ENCODE measurements around the gene CPNE5. TPM values are rescaled to one million over a fixed set of nuclear protein-coding genes. Genes with fewer than 3 reads are reported as not detected.

CPNE5 gene
- total RNA-seq, 1 donor from 2014 or later: not detected

GRCh38 chr6:36809156-36809555 is 30.1 kb downstream of the CPNE5 start:
- H3K27ac Mint-ChIP-seq (ENCODE audit: unreplicated experiment): no peak overlapping the region
- DNase-seq (ENCODE audit: extremely low spot score, unreplicated experiment): no peak
- no peaks in the 10 kb centered on the region for H3K36me3 Mint-ChIP-seq (ENCODE audit: unreplicated experiment)
- no peaks in the 10 kb centered on the region for H3K4me1 Mint-ChIP-seq (ENCODE audit: unreplicated experiment)
- peaks cover 30% of the 10 kb centered on the region for H3K27me3 Mint-ChIP-seq (ENCODE audit: unreplicated experiment)
- TF ChIP-seq, protein P1, sequence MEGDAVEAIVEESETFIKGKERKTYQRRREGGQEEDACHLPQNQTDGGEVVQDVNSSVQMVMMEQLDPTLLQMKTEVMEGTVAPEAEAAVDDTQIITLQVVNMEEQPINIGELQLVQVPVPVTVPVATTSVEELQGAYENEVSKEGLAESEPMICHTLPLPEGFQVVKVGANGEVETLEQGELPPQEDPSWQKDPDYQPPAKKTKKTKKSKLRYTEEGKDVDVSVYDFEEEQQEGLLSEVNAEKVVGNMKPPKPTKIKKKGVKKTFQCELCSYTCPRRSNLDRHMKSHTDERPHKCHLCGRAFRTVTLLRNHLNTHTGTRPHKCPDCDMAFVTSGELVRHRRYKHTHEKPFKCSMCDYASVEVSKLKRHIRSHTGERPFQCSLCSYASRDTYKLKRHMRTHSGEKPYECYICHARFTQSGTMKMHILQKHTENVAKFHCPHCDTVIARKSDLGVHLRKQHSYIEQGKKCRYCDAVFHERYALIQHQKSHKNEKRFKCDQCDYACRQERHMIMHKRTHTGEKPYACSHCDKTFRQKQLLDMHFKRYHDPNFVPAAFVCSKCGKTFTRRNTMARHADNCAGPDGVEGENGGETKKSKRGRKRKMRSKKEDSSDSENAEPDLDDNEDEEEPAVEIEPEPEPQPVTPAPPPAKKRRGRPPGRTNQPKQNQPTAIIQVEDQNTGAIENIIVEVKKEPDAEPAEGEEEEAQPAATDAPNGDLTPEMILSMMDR (IDR thresholded peaks at IDR 0.05): no peak
- H3K4me3 Mint-ChIP-seq (ENCODE audit: unreplicated experiment): no peak overlapping the region
- no peaks in the 10 kb centered on the region for H3K9me3 Mint-ChIP-seq (ENCODE audit: unreplicated experiment)

- H3K4me1 Mint-ChIP-seq (ENCODE audit: unreplicated experiment): no peaks in the 10 kb centered on the region
- H3K27ac Mint-ChIP-seq (ENCODE audit: unreplicated experiment): no peak overlapping the region
- no peak overlapping the region for H3K4me3 Mint-ChIP-seq (ENCODE audit: unreplicated experiment)
- no peaks in the 10 kb centered on the region for H3K9me3 Mint-ChIP-seq (ENCODE audit: unreplicated experiment)
- no peak for DNase-seq (ENCODE audit: extremely low spot score, unreplicated experiment)
- H3K27me3 Mint-ChIP-seq (ENCODE audit: unreplicated experiment): peaks cover 35% of the 10 kb centered on the region
- TF ChIP-seq, protein P1 (IDR thresholded peaks at IDR 0.05): no peak
- no peaks in the 10 kb centered on the region for H3K36me3 Mint-ChIP-seq (ENCODE audit: unreplicated experiment)
Observed at GRCh38 chr6:36808634-36809033, 30.6 kb downstream of the CPNE5 start.

DNA sequence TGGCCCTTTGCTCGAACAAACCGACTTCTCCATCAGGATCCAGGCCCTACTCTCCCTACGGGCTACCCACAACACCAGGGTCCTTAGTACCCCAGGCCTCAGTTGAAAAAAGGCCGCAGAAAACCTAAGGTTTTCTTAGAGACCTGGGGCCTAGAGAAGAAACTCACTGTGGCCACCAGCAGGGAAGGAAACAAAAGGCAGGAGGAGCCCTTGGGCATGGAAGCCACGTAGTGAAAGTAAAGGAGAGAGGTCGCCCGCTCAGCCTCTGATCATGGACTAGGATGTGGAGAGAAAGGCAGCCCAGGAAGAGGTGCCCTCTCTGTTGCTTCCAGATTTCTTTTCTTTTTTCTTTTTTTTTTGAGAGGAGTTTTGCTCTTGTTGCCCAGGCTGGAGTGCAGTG is 31.5 kb downstream of the CPNE5 start:
- Mint-ChIP-seq H3K4me1 (ENCODE audit: unreplicated experiment) (no peaks in the 10 kb centered on the region), H3K9me3 (ENCODE audit: unreplicated experiment) (no peaks in the 10 kb centered on the region), H3K36me3 (ENCODE audit: unreplicated experiment) (no peaks in the 10 kb centered on the region), H3K4me3 (ENCODE audit: unreplicated experiment) (no peak overlapping the region), H3K27ac (ENCODE audit: unreplicated experiment) (no peak overlapping the region), H3K27me3 (ENCODE audit: unreplicated experiment) (peaks cover 41% of the 10 kb centered on the region)
- TF ChIP-seq, protein P1 (IDR thresholded peaks at IDR 0.05): no peak
- DNase-seq (ENCODE audit: extremely low spot score, unreplicated experiment): no peak

DNA sequence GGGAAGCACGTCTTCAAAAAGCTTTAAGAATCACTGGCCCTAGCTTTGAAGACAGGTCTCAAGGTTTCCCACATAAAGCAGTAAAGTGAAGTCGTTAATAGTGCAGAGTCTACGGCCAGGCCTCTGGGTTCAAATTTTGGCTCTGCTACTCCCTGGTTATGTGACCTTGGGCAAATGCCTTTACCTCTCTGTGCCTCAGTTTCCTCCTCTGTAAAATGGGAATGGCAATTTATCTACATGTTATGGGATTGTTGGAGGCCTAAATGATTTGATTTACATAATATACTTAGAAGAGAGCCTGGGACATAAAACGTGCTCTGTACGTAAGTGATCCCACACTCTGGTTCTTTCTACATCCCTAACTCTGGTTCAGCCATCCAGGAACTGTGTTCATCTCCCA is 32.1 kb downstream of the CPNE5 start:
- Mint-ChIP-seq H3K27me3 (ENCODE audit: unreplicated experiment) (peaks cover 41% of the 10 kb centered on the region), H3K27ac (ENCODE audit: unreplicated experiment) (no peak overlapping the region), H3K36me3 (ENCODE audit: unreplicated experiment) (no peaks in the 10 kb centered on the region), H3K4me3 (ENCODE audit: unreplicated experiment) (no peak overlapping the region), H3K9me3 (ENCODE audit: unreplicated experiment) (no peaks in the 10 kb centered on the region), H3K4me1 (ENCODE audit: unreplicated experiment) (no peaks in the 10 kb centered on the region)
- no peak for DNase-seq (ENCODE audit: extremely low spot score, unreplicated experiment)
- TF ChIP-seq, protein P1 (IDR thresholded peaks at IDR 0.05): no peak

DNA sequence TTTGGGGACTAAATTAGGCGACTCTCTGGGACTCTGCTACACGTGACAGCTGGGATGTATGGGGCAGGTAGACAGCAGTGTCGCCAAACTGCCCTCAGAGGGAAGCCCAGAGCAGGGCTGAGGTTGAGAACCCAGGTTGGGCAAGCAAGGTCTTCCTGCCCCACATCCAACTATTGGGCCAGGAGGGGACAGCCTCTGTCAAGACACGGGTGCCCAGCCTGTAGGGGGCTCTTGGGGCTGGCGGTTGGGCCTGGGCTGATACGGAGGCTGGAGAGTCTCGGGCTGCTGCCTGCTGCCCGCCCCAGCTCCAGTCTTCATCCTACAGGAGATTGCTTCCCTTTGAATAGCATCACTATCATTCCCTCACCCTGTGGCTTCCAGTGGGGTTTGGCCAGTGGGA is 33.3 kb downstream of the CPNE5 start:
- TF ChIP-seq, protein P1 (IDR thresholded peaks at IDR 0.05): no peak
- H3K27me3 Mint-ChIP-seq (ENCODE audit: unreplicated experiment): peaks cover 41% of the 10 kb centered on the region
- H3K9me3 Mint-ChIP-seq (ENCODE audit: unreplicated experiment): no peaks in the 10 kb centered on the region
- no peak overlapping the region for H3K4me3 Mint-ChIP-seq (ENCODE audit: unreplicated experiment)
- H3K4me1 Mint-ChIP-seq (ENCODE audit: unreplicated experiment): no peaks in the 10 kb centered on the region
- H3K36me3 Mint-ChIP-seq (ENCODE audit: unreplicated experiment): no peaks in the 10 kb centered on the region
- DNase-seq (ENCODE audit: extremely low spot score, unreplicated experiment): no peak
- H3K27ac Mint-ChIP-seq (ENCODE audit: unreplicated experiment): no peak overlapping the region
